Osteoblast (primary cell): ENCODE results near the gene GPR65. TPM values are rescaled to one million over a fixed set of nuclear protein-coding genes. Genes with fewer than 3 reads are reported as not detected.
"Not testable (repeated sequence)": the region's sequence is repeated elsewhere in the genome, so short reads cannot be mapped to it uniquely, and the experiment has no call there.

ENCODE experiments used
- DNase-seq: peaks from one replicate; pipeline ENCODE4 v3.0.0; 2011; ENCODE audit warnings: low spot score, mixed read lengths; ENCODE audit not compliant: insufficient read length; ENCODE audit errors: missing footprints
- H2AFZ ChIP-seq: 2 replicates; pipeline ENCODE4 v1.6.0; 2011; ENCODE audit warnings: mild to moderate bottlenecking, low read length
- H3K27ac ChIP-seq: 2 replicates; pipeline ENCODE4 v1.5.1; 2011; ENCODE audit warnings: mild to moderate bottlenecking, low read depth, low read length, moderate library complexity
- H3K27me3 ChIP-seq: 2 replicates; pipeline ENCODE4 v1.6.0; 2012; ENCODE audit warnings: mild to moderate bottlenecking, control low read depth, inconsistent platforms, low read length, moderate library complexity; ENCODE audit not compliant: insufficient read depth
- H3K36me3 ChIP-seq: 2 replicates; pipeline ENCODE4 v1.5.1; 2011; ENCODE audit warnings: mild to moderate bottlenecking, low read length, control low read depth, moderate library complexity; ENCODE audit not compliant: insufficient read depth
- H3K4me1 ChIP-seq: 2 replicates; pipeline ENCODE4 v1.5.1; 2011; ENCODE audit warnings: mild to moderate bottlenecking, low read length, control low read depth, moderate library complexity; ENCODE audit not compliant: insufficient read depth
- H3K4me2 ChIP-seq: 2 replicates; pipeline ENCODE4 v1.6.0; 2011; ENCODE audit warnings: mild to moderate bottlenecking, low read length; ENCODE audit not compliant: insufficient read depth
- H3K4me3 ChIP-seq: fragments of 200-600 bp; sonication (generic); 3 replicates; pipeline ENCODE4 v1.5.1; 2012; ENCODE audit warnings: mild to moderate bottlenecking, low read length, inconsistent platforms; ENCODE audit not compliant: insufficient read depth
- H3K79me2 ChIP-seq: 2 replicates; pipeline ENCODE4 v1.6.0; 2012; ENCODE audit warnings: mild to moderate bottlenecking, low read length, control low read depth, inconsistent platforms; ENCODE audit not compliant: insufficient read depth
- H3K9me3 ChIP-seq: 2 replicates; pipeline ENCODE4 v1.5.1; 2011; ENCODE audit warnings: low read depth, low read length, control low read depth
- H4K20me1 ChIP-seq: 2 replicates; pipeline ENCODE4 v1.6.0; 2012; ENCODE audit warnings: mild to moderate bottlenecking, low read length, control low read depth; ENCODE audit not compliant: insufficient read depth
- total RNA-seq: library from RNA; depleted of rRNA; stranded (reverse); fragments of >200 nt; gene quantifications from 2 replicates; pipeline ENCODE4 v1.2.3, GENCODE V29; 2012
- TF ChIP-seq, protein P1 (sequence below): IDR thresholded peaks from 2 replicates; pipeline ENCODE4 v1.5.1; 2011; ENCODE audit warnings: mild to moderate bottlenecking, low read depth, low read length, moderate library complexity; ENCODE audit errors: extremely low read depth

GPR65 gene
- total RNA-seq, 1 donor, result under 0.01 TPM

DNA sequence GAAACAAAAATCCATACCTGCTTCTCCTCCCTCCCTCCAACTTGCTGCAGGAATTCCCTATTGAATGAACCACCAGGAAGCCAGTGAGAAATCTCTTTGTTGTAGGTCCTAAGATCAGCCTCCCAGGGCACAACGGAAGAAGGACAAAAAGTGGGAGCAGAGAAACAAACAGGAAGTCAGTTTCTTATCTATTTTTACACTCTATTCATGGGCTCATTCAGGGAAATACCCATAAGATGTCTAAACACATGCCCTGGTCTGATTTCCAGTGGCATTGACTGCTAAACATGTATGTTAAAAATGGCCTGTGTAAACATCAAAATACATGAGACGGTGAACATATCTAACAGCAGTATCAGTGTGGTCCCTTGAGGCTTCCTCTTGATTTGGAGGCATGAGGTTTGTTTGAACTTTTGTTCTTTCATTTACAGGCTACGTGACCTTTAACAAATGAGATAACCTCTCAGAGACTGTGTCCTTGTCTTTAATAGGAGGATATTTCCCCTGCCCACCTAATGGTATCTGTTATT lies 18.8 kb downstream of the GPR65 start:
- H3K4me2 ChIP-seq, result no peak overlapping the region

DNA sequence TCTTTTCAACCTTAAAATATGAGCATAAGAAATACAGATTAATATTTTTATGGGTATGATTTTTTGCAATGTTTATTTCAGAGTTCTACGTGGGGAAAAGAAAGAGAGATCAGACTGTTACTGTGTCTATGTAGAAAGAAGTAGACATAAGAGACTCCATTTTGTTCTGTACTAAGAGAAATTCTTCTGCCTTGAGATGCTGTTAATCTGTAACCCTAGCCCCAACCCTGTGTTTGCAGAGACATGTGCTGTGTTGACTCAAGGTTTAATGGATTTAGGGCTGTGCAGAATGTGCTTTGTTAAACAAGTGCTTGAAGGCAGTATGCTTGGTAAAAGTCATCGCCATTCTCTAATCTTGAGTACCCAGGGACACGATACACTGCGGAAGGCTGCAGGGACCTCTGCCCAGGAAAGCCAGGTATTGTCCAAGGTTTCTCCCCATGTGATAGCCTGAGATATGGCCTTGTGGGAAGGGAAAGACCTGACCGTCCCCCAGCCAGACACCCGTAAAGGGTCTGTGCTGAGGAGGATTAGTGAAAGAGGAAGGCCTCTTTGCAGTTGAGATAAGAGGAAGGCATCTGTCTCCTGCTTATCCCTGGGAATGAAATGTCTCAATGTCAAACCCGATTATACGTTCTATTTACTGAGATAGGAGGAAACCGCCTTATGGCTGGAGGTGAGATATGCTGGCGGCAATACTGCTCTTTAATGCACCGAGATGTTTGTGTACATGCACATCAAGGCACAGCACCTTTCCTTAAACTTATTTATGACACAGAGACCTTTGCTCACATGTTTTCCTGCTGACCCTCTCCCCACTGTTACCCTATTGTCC lies 19.5 kb downstream of the GPR65 start:
- not testable (repeated sequence) for H3K27me3 ChIP-seq

More for the DNA sequence above, 18.8 kb downstream of the GPR65 start:
- H3K9me3 ChIP-seq, result no peaks in the 10 kb centered on the region
- no peak overlapping the region for H3K27ac ChIP-seq
- TF ChIP-seq, protein P1, sequence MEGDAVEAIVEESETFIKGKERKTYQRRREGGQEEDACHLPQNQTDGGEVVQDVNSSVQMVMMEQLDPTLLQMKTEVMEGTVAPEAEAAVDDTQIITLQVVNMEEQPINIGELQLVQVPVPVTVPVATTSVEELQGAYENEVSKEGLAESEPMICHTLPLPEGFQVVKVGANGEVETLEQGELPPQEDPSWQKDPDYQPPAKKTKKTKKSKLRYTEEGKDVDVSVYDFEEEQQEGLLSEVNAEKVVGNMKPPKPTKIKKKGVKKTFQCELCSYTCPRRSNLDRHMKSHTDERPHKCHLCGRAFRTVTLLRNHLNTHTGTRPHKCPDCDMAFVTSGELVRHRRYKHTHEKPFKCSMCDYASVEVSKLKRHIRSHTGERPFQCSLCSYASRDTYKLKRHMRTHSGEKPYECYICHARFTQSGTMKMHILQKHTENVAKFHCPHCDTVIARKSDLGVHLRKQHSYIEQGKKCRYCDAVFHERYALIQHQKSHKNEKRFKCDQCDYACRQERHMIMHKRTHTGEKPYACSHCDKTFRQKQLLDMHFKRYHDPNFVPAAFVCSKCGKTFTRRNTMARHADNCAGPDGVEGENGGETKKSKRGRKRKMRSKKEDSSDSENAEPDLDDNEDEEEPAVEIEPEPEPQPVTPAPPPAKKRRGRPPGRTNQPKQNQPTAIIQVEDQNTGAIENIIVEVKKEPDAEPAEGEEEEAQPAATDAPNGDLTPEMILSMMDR, result no peak
- no peak for DNase-seq
- no peaks in the 10 kb centered on the region for H3K4me1 ChIP-seq
- no peaks in the 10 kb centered on the region for H3K27me3 ChIP-seq
- H3K79me2 ChIP-seq, result no peaks in the 10 kb centered on the region
- no peak overlapping the region for H2AFZ ChIP-seq
- H3K36me3 ChIP-seq, result no peaks in the 10 kb centered on the region
- H4K20me1 ChIP-seq, result no peaks in the 10 kb centered on the region
- no peak overlapping the region for H3K4me3 ChIP-seq

DNA sequence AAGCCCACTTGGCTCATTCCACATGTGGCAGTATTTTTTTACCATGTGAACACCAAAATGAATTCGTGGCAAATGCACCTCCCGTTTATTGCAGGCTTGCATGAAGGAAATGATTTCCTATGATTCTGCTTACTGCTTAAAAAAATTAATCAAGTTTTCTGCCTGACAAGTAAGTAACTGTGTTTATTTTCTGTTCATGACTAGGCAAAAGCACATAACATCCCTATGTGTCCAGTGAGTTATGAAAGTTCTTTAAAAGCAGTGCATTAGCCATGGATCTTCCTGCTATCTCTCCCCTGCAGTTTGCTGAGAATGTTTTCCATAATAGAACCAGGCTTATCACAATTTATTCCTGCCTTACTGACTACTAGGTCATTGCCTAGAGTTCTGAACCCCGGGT lies 20.4 kb downstream of the GPR65 start:
- Histone ChIP-seq H3K4me1 (no peaks in the 10 kb centered on the region), H3K79me2 (no peaks in the 10 kb centered on the region), H4K20me1 (no peaks in the 10 kb centered on the region), H3K36me3 (no peaks in the 10 kb centered on the region), H3K27me3 (no peaks in the 10 kb centered on the region), H3K9me3 (no peaks in the 10 kb centered on the region), H2AFZ (no peak overlapping the region), H3K4me3 (no peak overlapping the region), H3K27ac (no peak overlapping the region), H3K4me2 (no peak overlapping the region)
- DNase-seq, result no peak
- TF ChIP-seq, protein P1, result no peak

More for the DNA sequence above, 19.5 kb downstream of the GPR65 start:
- not testable (repeated sequence) for H3K4me1 ChIP-seq, H2AFZ ChIP-seq, H3K4me3 ChIP-seq, H4K20me1 ChIP-seq, H3K27ac ChIP-seq, DNase-seq, H3K9me3 ChIP-seq, H3K4me2 ChIP-seq, H3K36me3 ChIP-seq, H3K79me2 ChIP-seq

DNA sequence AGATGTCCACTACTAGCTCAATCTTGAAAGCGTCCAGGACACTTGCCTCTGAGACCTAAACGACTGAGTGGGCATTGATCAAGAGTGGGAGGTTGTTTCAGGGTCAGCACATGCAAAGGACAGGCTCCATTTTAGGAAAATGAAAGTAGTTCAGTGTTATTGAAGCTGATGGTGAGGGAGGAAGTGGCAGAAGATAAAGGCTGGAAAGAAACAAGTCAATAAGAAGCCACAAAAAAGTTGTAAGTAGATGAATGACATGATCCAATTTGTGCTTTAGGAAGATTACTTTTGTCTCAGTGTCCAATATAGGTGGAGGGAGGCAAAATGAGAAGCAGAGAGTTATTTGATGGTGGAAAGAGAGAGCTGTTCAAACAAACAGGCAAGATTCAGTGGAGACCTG lies 22.0 kb downstream of the GPR65 start:
- no peak overlapping the region for H3K4me2 ChIP-seq
- no peak for DNase-seq
- no peaks in the 10 kb centered on the region for H3K36me3 ChIP-seq
- TF ChIP-seq, protein P1, result no peak
- no peaks in the 10 kb centered on the region for H3K79me2 ChIP-seq
- H3K9me3 ChIP-seq, result no peaks in the 10 kb centered on the region
- no peak overlapping the region for H3K4me3 ChIP-seq
- H3K27ac ChIP-seq, result no peak overlapping the region
- no peaks in the 10 kb centered on the region for H3K27me3 ChIP-seq
- H2AFZ ChIP-seq, result no peak overlapping the region
- no peaks in the 10 kb centered on the region for H4K20me1 ChIP-seq
- H3K4me1 ChIP-seq, result no peaks in the 10 kb centered on the region
